Gastrocnemius medialis (tissue), 4 donors: ENCODE results near the gene CEACAM20.
"Not testable (repeated sequence)": the region's sequence is repeated elsewhere in the genome, so short reads cannot be mapped to it uniquely, and the experiment has no call there.

ENCODE experiments used
- CTCF ChIP-seq, 5 experiments: fragments of 450-650 bp in 3 of 5; fragments of 200-600 bp in 2 of 5; sonication (generic) in 2 of 5; IDR thresholded peaks in 4 of 5; conservative IDR thresholded peaks in 1 of 5; 1 replicate in 4 of 5; 2 replicates in 1 of 5; pipeline ENCODE4 v1.5.1; 2016 to 2019; ENCODE audit warnings: antibody characterized with exemption in 5 of 5, mild to moderate bottlenecking in 3 of 5, moderate library complexity in 3 of 5
- POLR2A ChIP-seq, 2 donors: fragments of 450-650 bp; IDR thresholded peaks; one replicate each; pipeline ENCODE4 v1.6.1; 2017; ENCODE audit warnings: antibody characterized with exemption in 2 of 2, mild to moderate bottlenecking in 2 of 2, moderate library complexity in 2 of 2

GRCh38 chr19:44563086-44563655, 33.7 kb upstream of the CEACAM20 start:
- TF ChIP-seq CTCF (IDR thresholded peaks at IDR 0.05 in 4 of 5, conservative IDR thresholded peaks at IDR 0.05 in 1 of 5); POLR2A (IDR thresholded peaks at IDR 0.05): not testable (repeated sequence)
